Right atrium auricular region (tissue), 2 donors: Measurements from ENCODE around the gene RNASEH1. TPM values are rescaled to one million over a fixed set of nuclear protein-coding genes. Genes with fewer than 3 reads are reported as not detected.

Experiments
- DNase-seq: peaks from one replicate; pipeline ENCODE4 v3.0.0-alpha.2; 2019; ENCODE audit warnings: low spot score
- H3K27ac ChIP-seq, 2 donors: fragments of 200-600 bp; sonication (generic); 1 replicate in 1 of 2; 2 replicates in 1 of 2; pipeline ENCODE4 v1.5.1; 2016 to 2019
- H3K27me3 ChIP-seq, 2 donors: fragments of 200-600 bp; sonication (generic); one replicate each; pipeline versions ENCODE4 v1.5.1 to v1.6.0; 2017 to 2019
- H3K36me3 ChIP-seq: fragments of 200-600 bp; sonication (generic); one replicate; pipeline ENCODE4 v1.5.1; 2016
- H3K4me1 ChIP-seq, 2 donors: fragments of 200-600 bp; sonication (generic); one replicate each; pipeline versions ENCODE4 v1.5.1 to v1.6.0; 2017 to 2019
- H3K4me3 ChIP-seq, 2 donors: fragments of 200-600 bp; sonication (generic); 1 replicate in 1 of 2; 2 replicates in 1 of 2; pipeline ENCODE4 v1.5.1; 2017 to 2019; ENCODE audit warnings: mild to moderate bottlenecking in 1 of 2, moderate library complexity in 1 of 2
- H3K9me3 ChIP-seq, 2 donors: fragments of 200-600 bp; sonication (generic); one replicate each; pipeline ENCODE4 v1.5.1; 2019
- CTCF ChIP-seq, 2 donors: fragments of 200-600 bp; sonication (generic); IDR thresholded peaks; one replicate each; pipeline ENCODE4 v1.5.1; 2019; ENCODE audit warnings: antibody characterized with exemption in 2 of 2
- total RNA-seq, 2 donors: library from RNA; depleted of rRNA; stranded (reverse); fragments of >200 nt; gene quantifications; one replicate each; pipeline ENCODE4 v1.1.0, GENCODE V29; 2016

RNASEH1 gene
- total RNA-seq, 2 donors from 2014 or later = 16.9 to 18.6 TPM

GRCh38 chr2:3595985-3596384, 37.9 kb upstream of the RNASEH1 start:
- TF ChIP-seq CTCF (IDR thresholded peaks at IDR 0.05) = no peak
- H3K4me3 ChIP-seq = peak overlapping the region in 1 of 2 donors; percentile 33
- DNase-seq = peak; percentile 32
- no peaks in the 10 kb centered on the region for H3K9me3 ChIP-seq
- H3K27me3 ChIP-seq = no peaks in the 10 kb centered on the region
- H3K4me1 ChIP-seq = peaks cover 0 to 6% of the 10 kb centered on the region in 2 donors
- H3K27ac ChIP-seq = no peak overlapping the region
- no peaks in the 10 kb centered on the region for H3K36me3 ChIP-seq

GRCh38 chr2:3595404-3595803, 37.3 kb upstream of the RNASEH1 start:
- Histone ChIP-seq H3K36me3 (no peaks in the 10 kb centered on the region), H3K4me1 (peaks cover 0 to 6% of the 10 kb centered on the region in 2 donors), H3K27ac (peak overlapping the region; percentile 0 to 14), H3K27me3 (no peaks in the 10 kb centered on the region), H3K4me3 (peak overlapping the region; percentile 11 to 33), H3K9me3 (no peaks in the 10 kb centered on the region)
- no peak for TF ChIP-seq CTCF (IDR thresholded peaks at IDR 0.05)
- peak; percentile 55 for DNase-seq

- H3K36me3 ChIP-seq = no peaks in the 10 kb centered on the region
- peak in 1 of 2 donors; percentile 60 for TF ChIP-seq CTCF (IDR thresholded peaks at IDR 0.05)
- H3K9me3 ChIP-seq = no peaks in the 10 kb centered on the region
- peak within 1 kb of the TSS; percentile 0 to 14 for H3K27ac ChIP-seq
- peak; percentile 79 for DNase-seq
- H3K4me1 ChIP-seq = peaks cover 0 to 6% of the 10 kb centered on the region in 2 donors
- no peaks in the 10 kb centered on the region for H3K27me3 ChIP-seq
- H3K4me3 ChIP-seq = peak within 1 kb of the TSS; percentile 11 to 33
Measured at GRCh38 chr2:3594493-3595281, 36.6 kb upstream of the RNASEH1 start, which contains the start of gene COLEC11. TSS of gene COLEC11 (plus strand) at chr2:3595112. CDS start at chr2:3604341, 9,229 bp downstream.

- no peaks in the 10 kb centered on the region for H3K9me3 ChIP-seq
- no peaks in the 10 kb centered on the region for H3K36me3 ChIP-seq
- no peaks in the 10 kb centered on the region for H3K27me3 ChIP-seq
- DNase-seq = no peak
- H3K27ac ChIP-seq = no peak overlapping the region
- no peak overlapping the region for H3K4me3 ChIP-seq
- no peak for TF ChIP-seq CTCF (IDR thresholded peaks at IDR 0.05)
- H3K4me1 ChIP-seq = peaks cover 0 to 16% of the 10 kb centered on the region in 2 donors
Measured at GRCh38 chr2:3589086-3589485, 31.0 kb upstream of the RNASEH1 start.

GRCh38 chr2:3588084-3588483, 30.0 kb upstream of the RNASEH1 start:
- TF ChIP-seq CTCF (IDR thresholded peaks at IDR 0.05) = no peak
- Histone ChIP-seq H3K9me3 (no peaks in the 10 kb centered on the region), H3K36me3 (peaks cover under 1% of the 10 kb centered on the region), H3K4me1 (peaks cover 0 to 16% of the 10 kb centered on the region in 2 donors), H3K27me3 (no peaks in the 10 kb centered on the region), H3K27ac (no peak overlapping the region), H3K4me3 (no peak overlapping the region)
- DNase-seq = no peak
